Measurements from ENCODE around the gene OTUD7B. TPM values are rescaled to one million over a fixed set of nuclear protein-coding genes. Genes with fewer than 3 reads are reported as not detected.

Gene OTUD7B
- total and polyA plus RNA-seq, 9 of the 15 experiments (the other 6 are each of a cell fraction or from before 2014, with no cell fraction given) = 0.96 to 18.8 (median 7.4) TPM

DNA sequence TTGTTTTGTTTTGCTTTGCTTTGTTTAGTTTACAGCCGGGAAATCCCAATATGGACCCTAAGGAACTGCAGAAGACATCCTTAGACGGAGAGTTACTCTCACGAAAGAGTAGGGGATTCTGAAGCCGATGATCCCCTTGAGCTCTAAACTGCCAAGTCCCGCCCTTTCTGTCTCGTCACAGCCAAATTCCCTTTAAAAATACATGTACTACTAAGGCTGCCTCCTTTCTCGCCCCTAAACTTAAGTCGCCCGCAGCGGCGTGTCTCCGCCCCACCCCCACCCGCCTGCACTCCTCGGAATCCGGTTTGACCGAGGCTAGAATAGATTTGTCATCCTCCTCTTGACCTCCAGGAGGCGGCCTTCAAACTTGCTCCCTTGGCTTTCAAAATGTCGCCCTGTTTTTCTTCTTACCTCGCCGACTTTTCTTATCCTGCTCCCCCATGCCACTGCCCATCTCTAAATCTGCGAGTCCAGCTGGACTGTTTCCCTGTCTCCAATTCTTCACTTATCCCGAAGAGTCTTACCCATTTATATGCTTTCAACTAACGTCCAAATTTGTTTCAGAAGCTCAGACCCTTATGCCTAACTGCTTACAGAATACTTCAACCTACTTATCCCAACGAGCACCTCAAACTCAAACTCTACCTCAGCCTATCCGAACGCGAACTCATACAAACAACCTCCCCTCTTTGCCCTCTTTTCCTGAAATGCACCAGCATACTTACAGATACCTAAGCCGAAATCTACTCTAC lies 122.1 kb downstream of the OTUD7B start (continued):
- TF ChIP-seq, protein P1, sequence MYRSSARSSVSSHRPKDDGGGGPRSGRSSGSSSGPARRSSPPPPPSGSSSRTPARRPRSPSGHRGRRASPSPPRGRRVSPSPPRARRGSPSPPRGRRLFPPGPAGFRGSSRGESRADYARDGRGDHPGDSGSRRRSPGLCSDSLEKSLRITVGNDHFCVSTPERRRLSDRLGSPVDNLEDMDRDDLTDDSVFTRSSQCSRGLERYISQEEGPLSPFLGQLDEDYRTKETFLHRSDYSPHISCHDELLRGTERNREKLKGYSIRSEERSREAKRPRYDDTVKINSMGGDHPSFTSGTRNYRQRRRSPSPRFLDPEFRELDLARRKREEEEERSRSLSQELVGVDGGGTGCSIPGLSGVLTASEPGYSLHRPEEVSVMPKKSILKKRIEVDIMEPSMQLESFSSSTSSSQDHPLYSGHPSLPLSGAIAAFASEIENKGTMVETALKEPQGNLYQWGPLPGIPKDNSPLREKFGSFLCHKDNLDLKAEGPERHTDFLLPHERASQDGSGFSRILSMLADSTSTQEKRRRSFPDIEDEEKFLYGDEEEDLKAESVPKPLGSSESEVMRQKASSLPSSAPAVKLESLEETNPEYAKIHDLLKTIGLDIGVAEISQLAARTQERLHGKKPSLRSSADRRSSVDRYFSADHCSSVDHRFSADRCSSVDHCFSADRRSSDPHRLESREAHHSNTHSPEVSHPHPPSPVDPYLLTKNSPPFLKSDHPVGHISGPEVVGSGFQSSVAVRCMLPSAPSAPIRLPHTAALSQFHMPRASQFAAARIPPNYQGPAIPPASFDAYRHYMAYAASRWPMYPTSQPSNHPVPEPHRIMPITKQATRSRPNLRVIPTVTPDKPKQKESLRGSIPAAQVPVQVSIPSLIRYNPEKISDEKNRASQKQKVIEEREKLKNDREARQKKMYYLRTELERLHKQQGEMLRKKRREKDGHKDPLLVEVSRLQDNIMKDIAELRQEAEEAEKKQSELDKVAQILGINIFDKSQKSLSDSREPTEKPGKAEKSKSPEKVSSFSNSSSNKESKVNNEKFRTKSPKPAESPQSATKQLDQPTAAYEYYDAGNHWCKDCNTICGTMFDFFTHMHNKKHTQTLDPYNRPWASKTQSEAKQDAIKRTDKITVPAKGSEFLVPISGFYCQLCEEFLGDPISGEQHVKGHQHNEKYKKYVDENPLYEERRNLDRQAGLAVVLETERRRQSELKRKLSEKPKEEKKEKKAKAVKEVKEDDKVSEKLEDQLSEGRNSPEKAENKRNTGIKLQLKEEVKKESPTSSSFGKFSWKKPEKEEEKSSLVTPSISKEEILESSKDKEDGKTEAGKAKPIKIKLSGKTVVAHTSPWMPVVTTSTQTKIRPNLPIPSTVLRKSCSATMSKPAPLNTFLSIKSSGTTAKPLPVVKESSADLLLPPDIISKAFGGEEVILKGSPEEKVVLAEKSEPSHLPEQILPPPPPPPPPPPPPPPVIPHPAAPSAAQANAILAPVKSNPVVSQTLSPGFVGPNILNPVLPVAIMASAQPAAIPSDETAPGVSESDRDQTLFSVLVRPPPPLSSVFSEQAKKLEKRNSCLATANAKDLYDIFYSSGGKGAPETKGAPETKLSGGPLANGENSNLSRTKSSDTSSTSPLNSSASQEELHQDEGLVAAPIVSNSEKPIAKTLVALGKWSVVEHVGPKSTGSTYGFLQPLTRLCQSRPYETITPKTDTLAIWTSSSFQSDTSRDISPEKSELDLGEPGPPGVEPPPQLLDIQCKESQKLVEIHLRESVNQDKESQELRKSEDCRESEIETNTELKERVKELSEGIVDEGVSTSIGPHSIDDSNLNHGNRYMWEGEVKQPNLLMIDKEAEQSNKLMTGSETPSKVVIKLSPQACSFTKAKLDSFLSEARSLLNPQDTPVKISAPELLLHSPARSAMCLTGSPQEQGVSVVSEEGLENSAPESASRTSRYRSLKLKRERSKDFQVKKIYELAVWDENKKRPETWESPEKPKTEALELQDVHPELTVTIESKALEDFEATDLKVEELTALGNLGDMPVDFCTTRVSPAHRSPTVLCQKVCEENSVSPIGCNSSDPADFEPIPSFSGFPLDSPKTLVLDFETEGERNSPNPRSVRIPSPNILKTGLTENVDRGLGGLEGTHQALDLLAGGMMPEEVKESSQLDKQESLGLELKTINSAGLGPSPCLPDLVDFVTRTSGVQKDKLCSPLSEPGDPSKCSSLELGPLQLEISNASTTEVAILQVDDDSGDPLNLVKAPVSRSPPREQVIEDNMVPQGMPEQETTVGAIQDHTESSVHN (IDR thresholded peaks at IDR 0.05; ENCODE audit: borderline replicate concordance in 1 of 2, low read depth in 1 of 2) = no peak
- no peak for TF ChIP-seq SREBF2 (CRISPR knock-in tag; IDR thresholded peaks at IDR 0.05)
- TF ChIP-seq, protein P2, sequence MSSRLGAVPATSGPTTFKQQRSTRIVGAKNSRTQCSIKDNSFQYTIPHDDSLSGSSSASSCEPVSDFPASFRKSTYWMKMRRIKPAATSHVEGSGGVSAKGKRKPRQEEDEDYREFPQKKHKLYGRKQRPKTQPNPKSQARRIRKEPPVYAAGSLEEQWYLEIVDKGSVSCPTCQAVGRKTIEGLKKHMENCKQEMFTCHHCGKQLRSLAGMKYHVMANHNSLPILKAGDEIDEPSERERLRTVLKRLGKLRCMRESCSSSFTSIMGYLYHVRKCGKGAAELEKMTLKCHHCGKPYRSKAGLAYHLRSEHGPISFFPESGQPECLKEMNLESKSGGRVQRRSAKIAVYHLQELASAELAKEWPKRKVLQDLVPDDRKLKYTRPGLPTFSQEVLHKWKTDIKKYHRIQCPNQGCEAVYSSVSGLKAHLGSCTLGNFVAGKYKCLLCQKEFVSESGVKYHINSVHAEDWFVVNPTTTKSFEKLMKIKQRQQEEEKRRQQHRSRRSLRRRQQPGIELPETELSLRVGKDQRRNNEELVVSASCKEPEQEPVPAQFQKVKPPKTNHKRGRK (tag; IDR thresholded peaks at IDR 0.05) = no peak
- TF ChIP-seq, protein P3, sequence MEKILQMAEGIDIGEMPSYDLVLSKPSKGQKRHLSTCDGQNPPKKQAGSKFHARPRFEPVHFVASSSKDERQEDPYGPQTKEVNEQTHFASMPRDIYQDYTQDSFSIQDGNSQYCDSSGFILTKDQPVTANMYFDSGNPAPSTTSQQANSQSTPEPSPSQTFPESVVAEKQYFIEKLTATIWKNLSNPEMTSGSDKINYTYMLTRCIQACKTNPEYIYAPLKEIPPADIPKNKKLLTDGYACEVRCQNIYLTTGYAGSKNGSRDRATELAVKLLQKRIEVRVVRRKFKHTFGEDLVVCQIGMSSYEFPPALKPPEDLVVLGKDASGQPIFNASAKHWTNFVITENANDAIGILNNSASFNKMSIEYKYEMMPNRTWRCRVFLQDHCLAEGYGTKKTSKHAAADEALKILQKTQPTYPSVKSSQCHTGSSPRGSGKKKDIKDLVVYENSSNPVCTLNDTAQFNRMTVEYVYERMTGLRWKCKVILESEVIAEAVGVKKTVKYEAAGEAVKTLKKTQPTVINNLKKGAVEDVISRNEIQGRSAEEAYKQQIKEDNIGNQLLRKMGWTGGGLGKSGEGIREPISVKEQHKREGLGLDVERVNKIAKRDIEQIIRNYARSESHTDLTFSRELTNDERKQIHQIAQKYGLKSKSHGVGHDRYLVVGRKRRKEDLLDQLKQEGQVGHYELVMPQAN (IDR thresholded peaks at IDR 0.05; ENCODE audit: borderline replicate concordance) = 0 out of 2 replicates have a peak, but pooled peaks have one; percentile 40
- no peak for TF ChIP-seq MCM2 (IDR thresholded peaks at IDR 0.05; ENCODE audit: low read depth)
- TF ChIP-seq, protein P4, sequence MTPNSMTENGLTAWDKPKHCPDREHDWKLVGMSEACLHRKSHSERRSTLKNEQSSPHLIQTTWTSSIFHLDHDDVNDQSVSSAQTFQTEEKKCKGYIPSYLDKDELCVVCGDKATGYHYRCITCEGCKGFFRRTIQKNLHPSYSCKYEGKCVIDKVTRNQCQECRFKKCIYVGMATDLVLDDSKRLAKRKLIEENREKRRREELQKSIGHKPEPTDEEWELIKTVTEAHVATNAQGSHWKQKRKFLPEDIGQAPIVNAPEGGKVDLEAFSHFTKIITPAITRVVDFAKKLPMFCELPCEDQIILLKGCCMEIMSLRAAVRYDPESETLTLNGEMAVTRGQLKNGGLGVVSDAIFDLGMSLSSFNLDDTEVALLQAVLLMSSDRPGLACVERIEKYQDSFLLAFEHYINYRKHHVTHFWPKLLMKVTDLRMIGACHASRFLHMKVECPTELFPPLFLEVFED (CRISPR knock-in tag; conservative IDR thresholded peaks at IDR 0.05) = 0 out of 2 replicates have a peak, but pooled peaks have one; percentile 4
- no peak for TF ChIP-seq FIP1L1 (IDR thresholded peaks at IDR 0.05; ENCODE audit: low read depth, low read length, poor library complexity, severe bottlenecking)
- TF ChIP-seq, protein P5, sequence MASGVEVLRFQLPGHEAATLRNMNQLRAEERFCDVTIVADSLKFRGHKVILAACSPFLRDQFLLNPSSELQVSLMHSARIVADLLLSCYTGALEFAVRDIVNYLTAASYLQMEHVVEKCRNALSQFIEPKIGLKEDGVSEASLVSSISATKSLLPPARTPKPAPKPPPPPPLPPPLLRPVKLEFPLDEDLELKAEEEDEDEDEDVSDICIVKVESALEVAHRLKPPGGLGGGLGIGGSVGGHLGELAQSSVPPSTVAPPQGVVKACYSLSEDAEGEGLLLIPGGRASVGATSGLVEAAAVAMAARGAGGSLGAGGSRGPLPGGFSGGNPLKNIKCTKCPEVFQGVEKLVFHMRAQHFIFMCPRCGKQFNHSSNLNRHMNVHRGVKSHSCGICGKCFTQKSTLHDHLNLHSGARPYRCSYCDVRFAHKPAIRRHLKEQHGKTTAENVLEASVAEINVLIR (CRISPR knock-in tag; IDR thresholded peaks at IDR 0.05) = no peak
- TF ChIP-seq SNIP1 (IDR thresholded peaks at IDR 0.05; ENCODE audit: low read depth) = 0 out of 2 replicates have a peak, but pooled peaks have one; percentile 34
- TF ChIP-seq, protein P6, sequence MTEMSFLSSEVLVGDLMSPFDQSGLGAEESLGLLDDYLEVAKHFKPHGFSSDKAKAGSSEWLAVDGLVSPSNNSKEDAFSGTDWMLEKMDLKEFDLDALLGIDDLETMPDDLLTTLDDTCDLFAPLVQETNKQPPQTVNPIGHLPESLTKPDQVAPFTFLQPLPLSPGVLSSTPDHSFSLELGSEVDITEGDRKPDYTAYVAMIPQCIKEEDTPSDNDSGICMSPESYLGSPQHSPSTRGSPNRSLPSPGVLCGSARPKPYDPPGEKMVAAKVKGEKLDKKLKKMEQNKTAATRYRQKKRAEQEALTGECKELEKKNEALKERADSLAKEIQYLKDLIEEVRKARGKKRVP (CRISPR knock-in tag; IDR thresholded peaks at IDR 0.05) = no peak

Measured in K562 (cell line).